SK-N-MC (cell line): ENCODE measurements around the gene ABCA12.

Source experiments
- DNase-seq: peaks from one replicate; pipeline ENCODE4 v3.0.0-alpha.2; 2011; ENCODE audit warnings: low read depth, low spot score
- H3K27ac ChIP-seq: fragments of 200-600 bp; sonication (generic); 2 replicates; pipeline ENCODE4 v1.5.1; 2016; ENCODE audit warnings: mixed run types
- H3K36me3 ChIP-seq: fragments of 200-600 bp; sonication (generic); 2 replicates; pipeline ENCODE4 v1.6.1; 2017; ENCODE audit warnings: antibody characterized with exemption, low read length, mixed read lengths; ENCODE audit not compliant: insufficient read depth
- H3K4me3 ChIP-seq: fragments of 200-600 bp; sonication (generic); 2 replicates; pipeline ENCODE4 v1.5.1; 2016
- H3K9ac ChIP-seq: fragments of 200-600 bp; sonication (generic); 2 replicates; pipeline ENCODE4 v1.8.0; 2017; ENCODE audit warnings: mixed run types, mixed read lengths; ENCODE audit not compliant: insufficient read length
- H3K9me3 ChIP-seq: fragments of 200-600 bp; sonication (generic); 2 replicates; pipeline ENCODE4 v1.6.1; 2017; ENCODE audit warnings: low read depth, mild to moderate bottlenecking, antibody characterized with exemption, low read length, moderate library complexity, mixed read lengths
- EZH2 ChIP-seq: fragments of 200-600 bp; sonication (generic); IDR thresholded peaks from one replicate; pipeline ENCODE4 v1.6.1; 2017; ENCODE audit warnings: antibody characterized with exemption
- FOXP2 ChIP-seq: optimal IDR thresholded peaks from 2 replicates; pipeline ENCODE3; 2011; ENCODE audit warnings: mild to moderate bottlenecking, moderate library complexity; ENCODE audit not compliant: insufficient read depth; ENCODE audit errors: extremely low read length, control extremely low read depth
- POLR2AphosphoS5 ChIP-seq: IDR thresholded peaks from 2 replicates; pipeline ENCODE4 v1.6.1; 2012; ENCODE audit warnings: mild to moderate bottlenecking, low read depth, low read length, borderline replicate concordance

ABCA12 gene

GRCh38 chr2:214934006-214934405 is 204.4 kb downstream of the ABCA12 start:
- H3K36me3 ChIP-seq = no peaks in the 10 kb centered on the region
- H3K9me3 ChIP-seq = no peaks in the 10 kb centered on the region
- H3K27ac ChIP-seq = no peak overlapping the region
- TF ChIP-seq EZH2 (no peak), FOXP2 (no peak), POLR2AphosphoS5 (no peak)
- no peak overlapping the region for H3K4me3 ChIP-seq
- no peak for DNase-seq
- no peak overlapping the region for H3K9ac ChIP-seq

GRCh38 chr2:214904634-214905033 is 233.8 kb downstream of the ABCA12 start:
- Histone ChIP-seq H3K4me3 (no peak overlapping the region), H3K9me3 (no peaks in the 10 kb centered on the region), H3K36me3 (no peaks in the 10 kb centered on the region), H3K9ac (no peak overlapping the region), H3K27ac (no peak overlapping the region)
- no peak for TF ChIP-seq FOXP2
- no peak for TF ChIP-seq EZH2
- TF ChIP-seq POLR2AphosphoS5 = no peak
- DNase-seq = no peak

- H3K27ac ChIP-seq = no peak overlapping the region
- TF ChIP-seq POLR2AphosphoS5 (no peak), EZH2 (no peak), FOXP2 (no peak)
Observed at GRCh38 chr2:214904176-214904575, 234.2 kb downstream of the ABCA12 start.

GRCh38 chr2:214902286-214902685 is 236.1 kb downstream of the ABCA12 start:
- Histone ChIP-seq H3K9me3 (no peaks in the 10 kb centered on the region), H3K27ac (no peak overlapping the region), H3K4me3 (no peak overlapping the region), H3K36me3 (no peaks in the 10 kb centered on the region), H3K9ac (no peak overlapping the region)
- TF ChIP-seq EZH2 (no peak), FOXP2 (no peak), POLR2AphosphoS5 (no peak)
- DNase-seq = no peak

More at GRCh38 chr2:214904176-214904575, 234.2 kb downstream of the ABCA12 start:
- H3K36me3 ChIP-seq = no peaks in the 10 kb centered on the region
- DNase-seq = no peak
- no peaks in the 10 kb centered on the region for H3K9me3 ChIP-seq
- no peak overlapping the region for H3K9ac ChIP-seq
- H3K4me3 ChIP-seq = no peak overlapping the region

- no peak overlapping the region for H3K27ac ChIP-seq
- DNase-seq = no peak
- no peak overlapping the region for H3K4me3 ChIP-seq
- TF ChIP-seq EZH2 = no peak
- TF ChIP-seq FOXP2 = no peak
- TF ChIP-seq POLR2AphosphoS5 = no peak
- no peak overlapping the region for H3K9ac ChIP-seq
- no peaks in the 10 kb centered on the region for H3K36me3 ChIP-seq
- no peaks in the 10 kb centered on the region for H3K9me3 ChIP-seq
Observed at GRCh38 chr2:214899751-214900150, 238.7 kb downstream of the ABCA12 start.

GRCh38 chr2:214896274-214896673 is 242.2 kb downstream of the ABCA12 start:
- Histone ChIP-seq H3K36me3 (no peaks in the 10 kb centered on the region), H3K9me3 (no peaks in the 10 kb centered on the region), H3K4me3 (no peak overlapping the region), H3K9ac (no peak overlapping the region), H3K27ac (no peak overlapping the region)
- DNase-seq = no peak
- TF ChIP-seq FOXP2 (no peak), EZH2 (no peak), POLR2AphosphoS5 (no peak)

- no peaks in the 10 kb centered on the region for H3K36me3 ChIP-seq
- TF ChIP-seq FOXP2 (no peak), POLR2AphosphoS5 (no peak), EZH2 (no peak)
- H3K4me3 ChIP-seq = no peak overlapping the region
- DNase-seq = no peak
- H3K27ac ChIP-seq = no peak overlapping the region
- no peak overlapping the region for H3K9ac ChIP-seq
- no peaks in the 10 kb centered on the region for H3K9me3 ChIP-seq
Observed at GRCh38 chr2:214895469-214895868, 243.0 kb downstream of the ABCA12 start.

- TF ChIP-seq EZH2 = no peak
- TF ChIP-seq FOXP2 = no peak
- no peak for TF ChIP-seq POLR2AphosphoS5
- Histone ChIP-seq H3K27ac (no peak overlapping the region), H3K9me3 (no peaks in the 10 kb centered on the region), H3K4me3 (no peak overlapping the region), H3K9ac (no peak overlapping the region), H3K36me3 (no peaks in the 10 kb centered on the region)
- no peak for DNase-seq
Observed at GRCh38 chr2:214889301-214889700, 249.1 kb downstream of the ABCA12 start.

- no peaks in the 10 kb centered on the region for H3K36me3 ChIP-seq
- no peak overlapping the region for H3K9ac ChIP-seq
- no peak for DNase-seq
- no peaks in the 10 kb centered on the region for H3K9me3 ChIP-seq
- TF ChIP-seq POLR2AphosphoS5 (no peak), FOXP2 (no peak), EZH2 (no peak)
- no peak overlapping the region for H3K27ac ChIP-seq
- H3K4me3 ChIP-seq = no peak overlapping the region
Observed at GRCh38 chr2:214881647-214882202, 256.7 kb downstream of the ABCA12 start.
